Measurements from ENCODE around the gene SOCS4. TPM values are rescaled to one million over a fixed set of nuclear protein-coding genes. Genes with fewer than 3 reads are reported as not detected.

The SOCS4 gene
- total RNA-seq, 1 donor from 2014 or later, result 18.6 TPM

DNA sequence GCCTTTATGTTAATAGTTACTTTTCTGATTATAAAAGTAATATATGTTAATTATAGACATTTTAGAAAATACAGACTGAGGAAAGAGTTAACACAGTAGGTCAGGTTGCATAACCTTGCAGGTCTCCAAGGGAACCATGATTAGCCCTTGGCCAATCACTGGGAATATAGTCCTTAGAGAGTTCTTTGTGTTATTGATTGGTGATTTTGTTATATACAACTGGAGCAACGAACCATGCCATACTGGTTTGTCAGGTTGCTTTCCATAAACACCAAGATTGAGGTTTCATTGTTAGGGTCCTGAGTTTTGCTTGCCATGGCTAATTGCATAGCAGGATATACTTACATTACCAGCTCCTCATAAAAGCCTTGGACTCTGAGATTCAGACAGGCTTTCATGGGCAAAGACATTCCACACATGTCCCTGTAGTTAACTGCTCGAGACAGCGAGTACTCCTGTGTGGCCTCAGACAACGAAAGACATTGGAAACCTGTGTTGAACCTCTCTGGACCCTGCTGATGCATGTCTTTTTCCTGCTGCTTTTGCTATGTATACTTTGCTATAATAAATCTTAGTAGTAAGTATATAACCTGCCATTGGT, 58.1 kb downstream of the SOCS4 start:
- Histone ChIP-seq H3K36me3 (ENCODE audit: control insufficient read depth, insufficient read depth, low read length) (no peaks in the 10 kb centered on the region), H3K27me3 (ENCODE audit: control insufficient read depth, insufficient read depth, low read length) (no peaks in the 10 kb centered on the region), H3K4me3 (ENCODE audit: low read depth, low read length) (no peak overlapping the region)
- no peak for DNase-seq (ENCODE audit: low read depth)
- no peak for TF ChIP-seq CTCF (IDR thresholded peaks at IDR 0.05; ENCODE audit: insufficient read depth, low read length, poor library complexity, severe bottlenecking)

GRCh38 chr14:55086938-55087337, 59.9 kb downstream of the SOCS4 start:
- no peak for DNase-seq (ENCODE audit: low read depth)
- no peak for TF ChIP-seq CTCF (IDR thresholded peaks at IDR 0.05; ENCODE audit: insufficient read depth, low read length, poor library complexity, severe bottlenecking)
- Histone ChIP-seq H3K36me3 (ENCODE audit: control insufficient read depth, insufficient read depth, low read length) (no peaks in the 10 kb centered on the region), H3K4me3 (ENCODE audit: low read depth, low read length) (no peak overlapping the region), H3K27me3 (ENCODE audit: control insufficient read depth, insufficient read depth, low read length) (no peaks in the 10 kb centered on the region)

DNA sequence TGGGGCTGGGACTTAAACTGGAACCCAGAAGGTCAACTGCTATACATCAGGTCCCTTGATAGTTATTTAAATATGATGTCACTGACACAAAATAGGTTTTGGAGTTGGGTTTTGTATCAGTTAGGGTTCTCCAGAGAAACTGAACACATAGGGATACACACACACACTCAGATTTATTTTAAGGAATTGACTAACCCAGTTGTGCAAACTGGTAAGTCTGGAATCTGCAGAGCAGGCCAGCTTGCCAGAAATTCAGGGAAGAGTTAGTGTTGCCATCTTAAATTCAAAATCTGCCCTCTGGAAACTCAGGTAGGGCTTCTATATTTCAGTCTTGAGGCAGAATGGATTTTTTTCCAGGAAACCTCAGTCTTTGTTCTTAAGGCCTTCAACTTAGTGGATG, 61.3 kb downstream of the SOCS4 start:
- Histone ChIP-seq H3K4me3 (ENCODE audit: low read depth, low read length) (no peak overlapping the region), H3K27me3 (ENCODE audit: control insufficient read depth, insufficient read depth, low read length) (no peaks in the 10 kb centered on the region), H3K36me3 (ENCODE audit: control insufficient read depth, insufficient read depth, low read length) (no peaks in the 10 kb centered on the region)
- TF ChIP-seq CTCF (IDR thresholded peaks at IDR 0.05; ENCODE audit: insufficient read depth, low read length, poor library complexity, severe bottlenecking), result no peak
- no peak for DNase-seq (ENCODE audit: low read depth)

DNA sequence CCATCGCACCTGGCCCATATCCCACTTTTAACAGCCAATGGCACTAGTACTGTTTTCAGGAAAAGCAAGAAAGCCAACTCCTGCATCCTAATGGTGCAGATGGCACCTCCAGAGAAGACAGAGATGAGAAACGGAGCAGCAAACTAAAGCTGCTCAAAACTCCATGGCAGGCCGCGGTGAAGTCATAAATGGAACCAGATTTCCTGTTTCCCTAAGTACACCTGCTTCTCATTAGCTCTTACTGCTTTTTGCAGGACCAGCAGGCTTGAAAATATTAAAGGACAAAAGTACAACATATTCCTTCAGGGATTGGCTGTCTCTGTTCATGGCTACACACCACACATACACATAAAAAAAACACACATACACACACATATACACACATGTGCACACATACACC, 65.3 kb downstream of the SOCS4 start:
- DNase-seq (ENCODE audit: low read depth), result no peak
- no peak for TF ChIP-seq CTCF (IDR thresholded peaks at IDR 0.05; ENCODE audit: insufficient read depth, low read length, poor library complexity, severe bottlenecking)
- Histone ChIP-seq H3K4me3 (ENCODE audit: low read depth, low read length) (no peak overlapping the region), H3K36me3 (ENCODE audit: control insufficient read depth, insufficient read depth, low read length) (no peaks in the 10 kb centered on the region), H3K27me3 (ENCODE audit: control insufficient read depth, insufficient read depth, low read length) (no peaks in the 10 kb centered on the region)

GRCh38 chr14:55094292-55095157, 67.5 kb downstream of the SOCS4 start:
- H3K36me3 ChIP-seq (ENCODE audit: control insufficient read depth, insufficient read depth, low read length), result no peaks in the 10 kb centered on the region
- no peak for DNase-seq (ENCODE audit: low read depth)
- no peak overlapping the region for H3K4me3 ChIP-seq (ENCODE audit: low read depth, low read length)
- no peak for TF ChIP-seq CTCF (IDR thresholded peaks at IDR 0.05; ENCODE audit: insufficient read depth, low read length, poor library complexity, severe bottlenecking)
- H3K27me3 ChIP-seq (ENCODE audit: control insufficient read depth, insufficient read depth, low read length), result no peaks in the 10 kb centered on the region
